GM21825 (cell line): Measurements from ENCODE around the gene PIP.
"Not testable (repeated sequence)": the region's sequence is repeated elsewhere in the genome, so short reads cannot be mapped to it uniquely, and the experiment has no call there.

Experiments used
- ATAC-seq: cut with Tn5 transposase; IDR thresholded peaks from one replicate; pipeline ENCODE4 v1.9.1; 2021; ENCODE audit warnings: mild to moderate bottlenecking, moderate library complexity; ENCODE audit not compliant: unreplicated experiment

PIP gene

GRCh38 chr7:143176128-143176527 lies 44.3 kb downstream of the PIP start:
- ATAC-seq = no peak

DNA sequence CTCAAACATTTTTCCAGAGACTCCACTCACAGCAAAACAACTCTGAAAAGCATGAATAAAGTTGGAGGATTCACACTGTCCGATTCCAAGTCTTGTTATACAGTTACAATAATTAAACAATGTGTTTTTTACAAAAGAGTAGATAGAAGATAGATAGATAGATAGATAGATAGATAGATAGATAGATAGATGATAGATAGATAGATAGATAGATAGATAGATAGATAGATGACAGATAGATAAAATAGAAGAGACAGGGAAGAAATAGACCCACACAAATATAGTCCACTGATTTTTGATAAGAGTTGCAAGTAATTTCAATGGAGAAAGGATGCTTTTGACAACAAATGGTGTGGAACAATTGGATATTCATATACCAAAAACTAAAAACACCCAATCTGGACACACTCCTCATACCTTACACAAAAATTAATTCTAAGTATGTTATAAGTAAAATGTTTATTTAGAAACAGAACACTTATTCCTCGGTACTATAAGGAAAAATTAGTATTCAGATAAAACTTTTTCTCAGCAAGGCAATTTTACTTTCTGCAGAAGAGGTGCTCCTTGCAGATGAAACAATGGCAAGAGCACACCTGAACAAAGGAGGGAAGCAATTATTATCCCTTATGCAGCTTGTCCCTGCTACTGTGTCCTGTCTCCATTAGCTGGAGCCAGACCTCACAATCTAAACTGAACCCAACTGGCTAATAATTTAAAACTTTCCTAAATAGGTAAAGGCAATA lies 45.7 kb downstream of the PIP start:
- no peak for ATAC-seq

DNA sequence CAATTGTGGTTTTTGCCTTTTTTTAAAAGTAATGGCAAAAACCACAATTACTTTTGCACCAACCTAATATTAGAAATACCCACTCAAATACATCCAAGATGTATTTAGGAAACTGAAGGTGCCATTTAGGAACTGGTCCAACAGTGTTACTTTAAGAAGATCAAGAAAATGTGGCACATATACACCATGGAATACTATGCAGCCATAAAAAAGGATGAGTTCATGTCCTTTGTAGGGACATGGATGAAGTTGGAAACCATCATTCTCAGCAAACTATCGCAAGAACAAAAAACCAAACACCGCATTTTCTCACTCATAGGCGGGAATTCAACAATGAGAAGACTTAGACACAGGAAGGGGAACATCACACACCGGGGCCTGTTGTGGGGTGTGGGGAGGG lies 48.9 kb downstream of the PIP start:
- ATAC-seq = not testable (repeated sequence)

DNA sequence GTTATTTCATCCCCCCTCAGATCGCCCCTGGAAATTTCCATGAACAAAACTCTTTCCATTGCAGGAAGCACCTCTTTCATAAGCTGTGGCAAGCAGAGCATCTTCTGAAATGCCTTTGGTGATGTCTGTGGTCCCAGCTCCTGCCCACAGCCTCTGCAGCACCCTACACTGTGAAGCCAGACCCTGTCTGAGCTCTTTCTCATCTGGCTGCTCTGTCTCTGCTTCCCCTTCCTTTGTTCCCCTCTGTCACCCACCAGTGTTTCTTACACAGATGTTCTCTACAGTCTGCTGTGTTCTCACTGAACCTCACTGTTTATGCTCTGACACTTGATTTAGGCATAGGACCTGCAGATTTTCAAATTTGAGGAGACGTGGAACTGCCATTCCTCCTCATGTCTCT lies 49.5 kb downstream of the PIP start:
- no peak for ATAC-seq

- no peak for ATAC-seq
Measured at GRCh38 chr7:143183024-143183423, 51.1 kb downstream of the PIP start, which contains the start of gene TAS2R39. TAS2R39 (plus strand) TSS chr7:143183419; CDS start chr7:143183419, 0 bp downstream.

DNA sequence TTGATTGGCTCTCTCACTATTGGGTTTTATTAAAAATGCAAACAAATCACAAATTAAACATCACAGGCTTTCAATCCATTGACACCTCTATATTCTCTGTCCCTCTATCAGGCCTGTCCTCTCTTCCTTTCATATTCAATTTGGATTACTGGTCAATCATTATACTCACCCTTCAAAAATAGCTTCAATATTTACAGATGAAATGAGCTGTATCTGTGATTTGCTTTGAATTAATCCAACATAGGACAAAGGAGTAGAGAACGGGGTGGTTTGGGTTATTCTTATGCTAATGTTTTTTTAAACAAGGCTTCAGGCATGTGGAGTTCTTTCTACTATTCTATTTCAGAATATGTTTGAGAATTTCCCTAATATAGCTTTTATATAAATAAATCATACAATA lies 53.7 kb downstream of the PIP start:
- ATAC-seq = no peak

- ATAC-seq = no peak
Measured at GRCh38 chr7:143188994-143189393, 57.1 kb downstream of the PIP start.
